ENCODE results near the gene ZNF780A.
"Not testable (repeated sequence)": the region's sequence is repeated elsewhere in the genome, so short reads cannot be mapped to it uniquely, and the experiment has no call there.

The ZNF780A gene

DNA sequence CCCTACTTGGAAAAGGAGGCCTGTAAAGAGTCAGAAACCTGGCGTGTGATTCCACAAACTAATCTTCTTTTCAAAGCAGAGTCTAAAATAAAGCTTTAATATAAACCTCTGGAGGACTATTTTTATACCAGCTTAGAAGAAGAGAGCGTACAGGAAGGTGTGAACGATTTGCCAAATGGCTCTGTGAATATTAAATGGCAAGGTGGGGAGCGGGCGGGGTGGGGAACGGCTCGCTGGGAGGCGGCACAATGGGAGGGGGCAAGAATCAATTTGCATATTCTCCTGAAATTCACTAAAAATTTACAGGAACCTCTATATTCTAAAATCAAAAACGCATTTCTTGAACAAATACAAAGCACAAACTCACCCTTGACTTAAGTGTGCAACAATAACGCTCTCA is 35.7 kb downstream of the ZNF780A start:
- TF ChIP-seq, protein P1, sequence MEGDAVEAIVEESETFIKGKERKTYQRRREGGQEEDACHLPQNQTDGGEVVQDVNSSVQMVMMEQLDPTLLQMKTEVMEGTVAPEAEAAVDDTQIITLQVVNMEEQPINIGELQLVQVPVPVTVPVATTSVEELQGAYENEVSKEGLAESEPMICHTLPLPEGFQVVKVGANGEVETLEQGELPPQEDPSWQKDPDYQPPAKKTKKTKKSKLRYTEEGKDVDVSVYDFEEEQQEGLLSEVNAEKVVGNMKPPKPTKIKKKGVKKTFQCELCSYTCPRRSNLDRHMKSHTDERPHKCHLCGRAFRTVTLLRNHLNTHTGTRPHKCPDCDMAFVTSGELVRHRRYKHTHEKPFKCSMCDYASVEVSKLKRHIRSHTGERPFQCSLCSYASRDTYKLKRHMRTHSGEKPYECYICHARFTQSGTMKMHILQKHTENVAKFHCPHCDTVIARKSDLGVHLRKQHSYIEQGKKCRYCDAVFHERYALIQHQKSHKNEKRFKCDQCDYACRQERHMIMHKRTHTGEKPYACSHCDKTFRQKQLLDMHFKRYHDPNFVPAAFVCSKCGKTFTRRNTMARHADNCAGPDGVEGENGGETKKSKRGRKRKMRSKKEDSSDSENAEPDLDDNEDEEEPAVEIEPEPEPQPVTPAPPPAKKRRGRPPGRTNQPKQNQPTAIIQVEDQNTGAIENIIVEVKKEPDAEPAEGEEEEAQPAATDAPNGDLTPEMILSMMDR (IDR thresholded peaks at IDR 0.05), result no peak
- TF ChIP-seq ZFX (IDR thresholded peaks at IDR 0.05; ENCODE audit: borderline replicate concordance), result no peak
- H3K27ac ChIP-seq, result no peak overlapping the region

DNA sequence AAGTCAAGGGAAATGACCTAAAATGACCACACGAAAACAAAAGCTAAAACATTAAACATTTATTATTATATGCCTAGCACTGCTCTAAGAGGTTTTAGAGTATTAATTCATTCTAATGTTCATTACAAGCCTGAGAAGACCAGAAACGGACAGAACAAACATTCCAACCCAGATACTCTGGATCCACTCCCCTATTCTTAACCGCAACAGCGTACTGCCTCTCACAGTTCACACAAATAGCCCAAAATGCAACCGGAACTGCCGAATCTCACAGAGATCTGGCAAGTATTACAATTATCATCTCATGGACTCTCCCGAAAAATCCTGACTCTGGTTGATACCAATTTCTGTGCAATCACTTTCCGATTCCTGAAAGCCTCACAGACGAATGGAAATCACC is 36.1 kb downstream of the ZNF780A start:
- TF ChIP-seq, protein P1 (IDR thresholded peaks at IDR 0.05), result no peak
- TF ChIP-seq ZFX (IDR thresholded peaks at IDR 0.05; ENCODE audit: borderline replicate concordance), result no peak
- H3K27ac ChIP-seq, result no peak overlapping the region

DNA sequence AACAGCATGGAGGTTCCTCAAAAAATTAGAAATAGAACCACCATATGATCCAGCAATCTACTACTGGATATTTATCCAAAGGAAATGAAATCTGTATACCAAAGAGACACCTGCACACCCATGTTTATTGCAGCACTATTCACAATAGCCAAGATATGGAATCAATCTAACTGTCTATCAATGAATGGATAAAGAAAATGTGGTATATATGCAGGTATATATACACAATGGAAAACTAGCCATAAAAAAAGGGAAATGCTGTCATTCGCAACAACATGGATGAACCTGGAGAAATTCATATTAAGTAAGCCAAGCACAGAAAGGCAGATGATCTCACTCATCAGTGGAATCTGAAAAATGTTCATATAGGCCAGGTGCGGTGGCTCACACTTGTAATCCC is 37.3 kb downstream of the ZNF780A start:
- H3K27ac ChIP-seq, result no peak overlapping the region
- no peak for TF ChIP-seq ZFX (IDR thresholded peaks at IDR 0.05; ENCODE audit: borderline replicate concordance)
- TF ChIP-seq, protein P1 (IDR thresholded peaks at IDR 0.05), result no peak

DNA sequence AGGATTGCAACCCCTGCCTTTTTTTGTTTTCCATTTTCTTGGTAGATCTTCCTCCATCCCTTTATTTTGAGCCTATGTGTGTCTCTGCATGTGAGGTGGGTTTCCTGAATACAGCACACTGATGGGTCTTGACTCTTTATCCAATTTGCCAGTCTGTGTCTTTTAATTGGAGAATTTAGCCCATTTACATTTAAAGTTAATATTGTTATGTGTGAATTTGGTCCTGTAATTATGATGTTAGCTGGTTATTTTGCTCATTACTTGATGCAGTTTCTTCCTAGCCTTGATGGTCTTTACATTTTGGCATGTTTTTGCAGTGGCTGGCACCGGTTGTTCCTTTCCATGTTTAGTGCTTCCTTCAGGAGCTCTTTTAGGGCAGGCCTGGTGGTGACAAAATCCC is 49.0 kb downstream of the ZNF780A start:
- H3K27ac ChIP-seq, result not testable (repeated sequence)

DNA sequence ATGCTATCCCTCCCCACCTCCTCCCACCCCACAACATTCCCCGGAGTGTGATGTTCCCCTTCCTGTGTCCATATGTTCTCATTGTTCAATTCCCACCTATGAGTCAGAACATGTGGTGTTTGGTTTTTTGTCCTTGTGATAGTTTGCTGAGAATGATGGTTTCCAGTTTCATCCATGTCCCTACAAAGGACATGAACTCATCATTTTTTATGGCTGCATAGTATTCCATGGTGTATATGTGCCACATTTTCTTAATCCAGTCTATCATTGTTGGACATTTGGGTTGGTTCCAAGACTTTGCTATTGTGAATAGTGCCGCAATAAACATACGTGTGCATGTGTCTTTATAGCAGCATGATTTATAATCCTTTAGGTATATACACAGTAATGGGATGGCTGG is 52.7 kb downstream of the ZNF780A start:
- not testable (repeated sequence) for H3K27ac ChIP-seq

DNA sequence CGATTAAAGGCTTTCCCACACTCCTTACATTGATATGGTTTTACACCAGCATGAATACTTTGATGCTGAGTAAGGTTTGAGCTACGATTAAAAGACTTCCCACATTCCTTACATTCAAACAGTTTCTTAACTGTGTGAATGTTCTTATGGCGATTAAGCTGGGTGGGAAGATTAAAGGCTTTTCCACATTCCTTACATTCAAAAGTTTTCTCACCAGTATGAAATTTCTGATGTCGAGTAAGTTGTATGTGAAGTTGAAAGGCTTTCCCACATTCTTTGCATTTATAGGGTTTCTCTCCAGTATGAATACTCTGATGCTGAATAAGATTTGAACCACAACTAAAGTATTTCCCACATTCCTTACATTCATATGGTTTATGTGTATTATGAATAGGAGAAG is 54.7 kb downstream of the ZNF780A start:
- no peak overlapping the region for H3K27ac ChIP-seq
- TF ChIP-seq, protein P1 (IDR thresholded peaks at IDR 0.05), result no peak
- TF ChIP-seq ZFX (IDR thresholded peaks at IDR 0.05; ENCODE audit: borderline replicate concordance), result no peak

DNA sequence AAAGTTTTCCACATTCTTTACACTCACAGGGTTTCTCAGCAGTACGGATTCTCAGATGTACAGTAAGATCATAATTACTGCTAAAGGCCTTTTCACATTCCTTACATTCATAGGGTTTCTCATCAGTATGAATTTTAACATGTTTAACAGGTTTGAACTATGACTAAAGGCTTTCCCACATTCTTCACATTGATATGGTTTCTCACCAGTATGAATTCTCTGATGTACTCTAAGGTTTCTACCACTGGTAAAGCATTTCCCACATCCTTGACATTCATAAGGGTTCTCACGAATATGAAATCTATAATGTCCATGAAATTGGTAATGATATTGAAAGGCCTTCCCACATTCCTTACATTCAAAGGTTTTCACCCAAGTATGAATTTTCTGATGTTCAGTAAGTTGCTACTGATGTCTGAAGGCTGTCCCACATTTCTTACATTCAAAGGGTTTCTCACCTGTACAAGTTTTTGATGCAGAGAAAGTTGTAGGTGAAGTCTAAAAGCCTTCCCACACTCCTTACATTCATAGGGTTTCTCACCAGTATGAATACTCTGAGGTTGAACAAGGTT is 56.7 kb downstream of the ZNF780A start:
- no peak overlapping the region for H3K27ac ChIP-seq
- TF ChIP-seq ZFX (IDR thresholded peaks at IDR 0.05; ENCODE audit: borderline replicate concordance), result no peak
- TF ChIP-seq, protein P1 (IDR thresholded peaks at IDR 0.05), result no peak

DNA sequence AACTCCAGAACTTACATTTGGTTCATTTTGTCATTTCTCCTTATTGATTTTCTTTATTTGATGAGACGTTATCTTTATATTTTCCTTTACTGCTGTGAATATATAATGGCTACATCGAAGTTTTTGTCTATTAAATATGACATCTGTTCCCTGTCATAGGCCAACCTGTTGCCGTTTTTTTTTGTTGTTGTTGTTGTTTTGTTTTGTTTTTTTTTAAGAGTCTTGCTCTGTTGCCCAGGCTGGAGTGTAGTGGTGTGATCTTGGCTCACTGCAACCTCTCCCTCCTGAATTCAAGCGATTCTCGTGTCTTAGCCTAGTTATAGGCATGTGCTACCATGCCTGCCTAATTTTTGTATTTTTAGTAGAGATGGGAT is 64.2 kb downstream of the ZNF780A start:
- H3K27ac ChIP-seq, result no peak overlapping the region
- TF ChIP-seq, protein P1 (IDR thresholded peaks at IDR 0.05), result no peak
- TF ChIP-seq ZFX (IDR thresholded peaks at IDR 0.05; ENCODE audit: borderline replicate concordance), result no peak
